ENCODE data around the gene MMEL1.

- TF ChIP-seq CTCF (IDR thresholded peaks at IDR 0.05) (no peak), POLR2AphosphoS5 (IDR thresholded peaks at IDR 0.05) (peak; percentile 11)
Observed at GRCh38 chr1:2557482-2558400, 75.1 kb downstream of the MMEL1 start.

Data from prostate gland (tissue), 2 donors.